Stimulated activated naive CD8-positive, alpha-beta T cell treated with anti-CD3 and anti-CD28 coated beads, Interleukin-15, amount 100 ng/mL, for 72 hours (primary cell): ENCODE results near the gene CERS5.
"Not testable (repeated sequence)": the region's sequence is repeated elsewhere in the genome, so short reads cannot be mapped to it uniquely, and the experiment has no call there.

ENCODE experiments used
- ATAC-seq: fragments of 150-1000 bp; cut with Tn5 transposase; 2 replicates; pipeline ENCODE4 v1.10.0; 2021; ENCODE audit warnings: mild to moderate bottlenecking, moderate library complexity
- DNase-seq, 2 donors: peaks; one replicate each; pipeline ENCODE4 v3.0.0; 2021 to 2022
- H3K27ac Mint-ChIP-seq, 2 donors: one replicate each; pipeline ENCODE4 v1.8.0; 2022; ENCODE audit warnings: mild to moderate bottlenecking in 2 of 2, mixed read lengths in 2 of 2, moderate library complexity in 2 of 2
- H3K27me3 Mint-ChIP-seq: one replicate; pipeline ENCODE4 v1.8.0; 2022; ENCODE audit warnings: mixed read lengths
- H3K4me1 Mint-ChIP-seq: one replicate; pipeline ENCODE4 v1.8.0; 2022; ENCODE audit warnings: mild to moderate bottlenecking, mixed read lengths
- H3K4me3 Mint-ChIP-seq, 2 donors: one replicate each; pipeline ENCODE4 v1.8.0; 2022; ENCODE audit warnings: mild to moderate bottlenecking in 2 of 2, mixed read lengths in 2 of 2, moderate library complexity in 1 of 2
- H3K9me3 Mint-ChIP-seq, 2 donors: one replicate each; pipeline ENCODE4 v1.8.0; 2022; ENCODE audit warnings: mixed read lengths in 2 of 2

Gene CERS5

DNA sequence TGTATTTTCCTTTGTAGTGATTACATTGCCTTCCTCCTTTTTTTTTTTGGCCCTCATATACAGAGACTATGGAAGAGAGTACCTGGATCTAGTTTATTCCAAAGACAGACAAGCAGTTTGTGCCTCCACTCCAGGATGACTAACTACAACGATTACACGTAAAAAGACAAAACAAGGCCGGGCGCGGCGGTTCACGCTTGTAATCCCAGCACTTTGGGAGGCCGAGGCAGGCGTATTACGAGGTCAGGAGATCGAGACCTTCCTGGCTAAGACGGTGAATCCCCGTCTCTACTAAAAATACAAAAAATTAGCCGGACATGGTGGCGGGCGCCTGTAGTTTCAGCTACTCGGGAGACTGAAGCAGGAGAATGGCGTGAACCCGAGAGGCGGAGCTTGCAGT is 2.2 kb downstream of the CERS5 start:
- Mint-ChIP-seq H3K9me3 (no peaks in the 10 kb centered on the region), H3K27me3 (no peaks in the 10 kb centered on the region), H3K4me3 (peak overlapping the region; percentile 44 to 95), H3K27ac (no peak overlapping the region), H3K4me1 (peaks cover 37% of the 10 kb centered on the region)
- no peak for DNase-seq
- no peak for ATAC-seq

DNA sequence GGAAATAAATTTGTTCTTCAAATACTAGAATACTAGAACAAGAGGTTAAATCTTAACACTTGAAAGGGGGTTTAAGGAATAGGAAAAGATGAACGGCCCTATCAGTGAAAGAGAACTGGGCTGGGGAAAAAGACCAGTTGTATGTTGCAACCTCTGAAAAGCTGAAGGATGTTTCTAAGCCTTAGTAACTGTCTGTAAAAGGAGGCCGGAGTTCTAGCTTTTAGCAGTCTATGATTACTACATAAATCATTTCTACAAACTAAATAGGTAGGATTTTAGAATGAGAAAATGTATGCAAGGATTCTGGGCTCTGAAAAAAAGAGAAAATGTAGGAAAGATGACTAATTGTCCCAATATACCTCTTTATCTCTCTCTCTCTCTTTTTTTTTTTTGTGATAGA is 4.9 kb downstream of the CERS5 start:
- Mint-ChIP-seq H3K4me3 (no peak overlapping the region), H3K27ac (no peak overlapping the region)

DNA sequence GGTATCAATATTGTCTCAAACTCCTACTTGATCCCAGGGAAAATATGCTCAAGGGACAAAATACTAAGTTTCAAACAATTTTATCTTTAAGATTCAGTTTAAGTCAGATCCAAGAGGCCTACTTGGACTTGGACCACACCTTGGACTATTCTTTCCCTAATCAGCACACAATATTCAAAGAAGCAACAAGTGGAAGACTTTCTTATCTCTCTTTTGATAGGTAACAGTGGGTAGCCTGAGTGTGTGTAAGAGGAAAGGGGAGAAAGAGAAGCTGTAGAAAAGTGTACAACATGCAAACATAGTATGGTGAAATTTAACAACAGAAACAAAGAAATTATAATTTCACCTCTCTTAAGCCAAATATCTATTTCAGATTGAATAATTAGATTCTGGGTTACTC is 6.5 kb downstream of the CERS5 start:
- DNase-seq: no peak
- Mint-ChIP-seq H3K9me3 (no peaks in the 10 kb centered on the region), H3K27me3 (no peaks in the 10 kb centered on the region), H3K4me1 (peaks cover 36% of the 10 kb centered on the region), H3K27ac (no peak overlapping the region), H3K4me3 (no peak overlapping the region)
- ATAC-seq: no peak

More for the DNA sequence above, 4.9 kb downstream of the CERS5 start:
- DNase-seq (no peak), ATAC-seq (no peak)
- H3K9me3 Mint-ChIP-seq: no peaks in the 10 kb centered on the region
- no peaks in the 10 kb centered on the region for H3K27me3 Mint-ChIP-seq
- peaks cover 36% of the 10 kb centered on the region for H3K4me1 Mint-ChIP-seq

DNA sequence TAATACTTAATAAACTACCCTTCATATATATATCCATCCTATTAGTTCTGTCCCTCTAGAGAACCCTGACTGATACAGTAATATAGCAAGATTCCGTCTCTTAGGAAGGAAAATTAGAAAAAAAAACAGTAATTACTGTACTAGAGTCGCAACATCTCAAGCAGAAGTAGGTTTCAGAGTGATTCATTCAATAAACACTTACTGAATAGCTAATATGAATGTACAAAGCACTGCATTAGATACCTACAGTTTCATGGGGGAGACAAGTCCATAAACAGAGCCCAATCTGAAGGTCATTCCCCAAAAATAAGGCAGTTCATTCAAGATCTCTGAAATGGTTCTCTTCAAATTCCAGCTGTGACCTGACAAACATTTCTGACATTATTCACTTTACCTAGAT is 9.9 kb downstream of the CERS5 start:
- DNase-seq (no peak), ATAC-seq (no peak)
- peaks cover 18% of the 10 kb centered on the region for H3K4me1 Mint-ChIP-seq
- H3K4me3 Mint-ChIP-seq: no peak overlapping the region
- H3K27me3 Mint-ChIP-seq: no peaks in the 10 kb centered on the region
- no peaks in the 10 kb centered on the region for H3K9me3 Mint-ChIP-seq
- no peak overlapping the region for H3K27ac Mint-ChIP-seq

DNA sequence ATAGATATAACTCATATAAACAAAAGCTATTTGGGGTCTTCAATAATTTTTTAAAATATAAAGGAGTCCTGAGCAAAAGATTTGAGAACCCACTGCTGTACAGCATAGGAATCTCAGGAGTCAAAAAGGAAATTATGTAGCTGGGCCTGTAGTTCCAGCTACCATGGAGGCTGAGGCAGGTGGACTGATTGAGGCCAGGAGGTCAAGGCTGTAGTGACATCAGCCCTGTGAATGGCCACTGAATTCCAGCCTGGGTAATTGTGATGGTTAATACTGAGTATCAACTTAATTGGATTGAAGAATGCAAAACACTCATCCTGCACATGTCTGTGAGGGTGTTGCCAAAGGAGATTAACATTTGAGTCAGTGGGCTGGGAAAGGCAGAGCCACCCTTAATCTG is 10.5 kb downstream of the CERS5 start:
- Mint-ChIP-seq H3K27ac (no peak overlapping the region), H3K9me3 (no peaks in the 10 kb centered on the region), H3K4me1 (peaks cover 23% of the 10 kb centered on the region), H3K27me3 (no peaks in the 10 kb centered on the region), H3K4me3 (no peak overlapping the region)
- DNase-seq (no peak), ATAC-seq (no peak)

DNA sequence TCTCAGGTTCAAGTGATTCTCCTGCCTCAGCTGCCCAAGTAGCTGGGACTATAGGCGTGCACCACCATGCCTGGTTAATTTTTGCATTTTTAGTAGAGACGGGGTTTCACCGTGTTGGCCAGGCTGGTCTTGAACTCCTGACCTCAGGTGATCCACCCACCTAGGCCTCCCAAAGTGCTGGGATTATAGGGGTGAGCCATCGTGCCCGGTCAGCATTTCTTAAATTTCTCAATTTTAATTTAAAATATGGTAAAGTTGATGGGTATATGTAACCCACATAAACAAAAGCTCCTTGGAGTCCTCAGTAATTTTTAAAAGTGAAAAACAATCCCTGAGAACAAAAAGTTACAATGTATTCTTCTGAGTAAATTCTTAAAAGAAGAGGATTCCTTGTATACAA is 12.2 kb downstream of the CERS5 start:
- ATAC-seq, H3K27ac Mint-ChIP-seq, H3K4me3 Mint-ChIP-seq, DNase-seq, H3K9me3 Mint-ChIP-seq, H3K27me3 Mint-ChIP-seq: not testable (repeated sequence)
- H3K4me1 Mint-ChIP-seq: peaks cover 38% of the 10 kb centered on the region

DNA sequence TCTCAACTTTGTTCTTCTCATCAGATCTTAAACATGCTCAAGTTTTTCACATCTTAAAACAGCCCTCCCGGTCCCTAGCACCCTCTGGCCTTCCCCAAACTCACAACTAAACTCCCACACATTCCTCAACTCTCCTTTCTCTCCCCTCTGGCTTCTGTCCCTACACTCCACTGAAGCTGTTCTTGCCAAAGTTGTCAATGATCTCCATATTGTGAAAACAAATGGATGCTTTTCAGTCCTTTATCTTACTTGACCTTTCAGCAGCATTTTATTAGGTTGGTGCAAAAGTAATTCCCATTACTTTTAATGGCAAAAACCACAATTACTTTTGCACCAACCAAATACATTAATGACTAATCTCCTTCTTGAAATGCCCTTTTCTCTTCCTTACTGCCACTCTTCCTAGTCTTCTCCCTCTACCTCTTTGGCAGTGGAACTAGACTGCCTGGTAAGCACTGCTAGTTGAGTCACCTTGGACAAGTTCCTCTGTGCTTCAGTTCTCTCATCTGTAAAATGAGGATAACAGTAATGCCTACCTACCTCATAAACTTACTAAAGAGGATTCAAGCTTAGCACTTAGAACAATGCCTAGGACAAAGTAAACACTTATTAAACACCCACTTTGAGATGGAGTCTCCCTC is 16.0 kb downstream of the CERS5 start:
- H3K4me3 Mint-ChIP-seq: no peak overlapping the region
- ATAC-seq: no peak
- H3K9me3 Mint-ChIP-seq: no peaks in the 10 kb centered on the region
- peaks cover 29% of the 10 kb centered on the region for H3K4me1 Mint-ChIP-seq
- DNase-seq: no peak
- no peaks in the 10 kb centered on the region for H3K27me3 Mint-ChIP-seq
- peak overlapping the region in 1 of 2 donors; percentile 0 for H3K27ac Mint-ChIP-seq

DNA sequence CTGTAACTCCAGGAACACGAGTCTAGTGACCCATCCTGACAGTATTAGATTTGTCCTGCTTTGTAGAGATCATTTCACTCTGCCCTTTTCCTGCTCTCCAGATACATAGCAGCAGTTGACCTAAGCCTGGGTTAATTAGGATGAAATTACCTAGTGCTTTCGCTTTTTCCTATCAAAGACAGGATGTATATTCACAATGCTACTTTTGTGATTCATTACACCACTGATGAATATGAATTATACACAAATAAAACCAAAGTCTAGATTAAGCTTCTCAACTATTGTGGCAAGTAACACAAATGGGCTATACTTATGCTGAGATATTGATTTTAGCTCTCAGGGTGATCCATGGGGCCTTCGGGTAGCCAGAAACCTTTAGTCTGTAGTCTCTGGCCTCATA is 17.9 kb downstream of the CERS5 start:
- no peaks in the 10 kb centered on the region for H3K9me3 Mint-ChIP-seq
- no peak overlapping the region for H3K4me3 Mint-ChIP-seq
- H3K4me1 Mint-ChIP-seq: peaks cover 29% of the 10 kb centered on the region
- ATAC-seq (peak; percentile 43), DNase-seq (no peak)
- peak overlapping the region in 1 of 2 donors; percentile 55 for H3K27ac Mint-ChIP-seq
- no peaks in the 10 kb centered on the region for H3K27me3 Mint-ChIP-seq

DNA sequence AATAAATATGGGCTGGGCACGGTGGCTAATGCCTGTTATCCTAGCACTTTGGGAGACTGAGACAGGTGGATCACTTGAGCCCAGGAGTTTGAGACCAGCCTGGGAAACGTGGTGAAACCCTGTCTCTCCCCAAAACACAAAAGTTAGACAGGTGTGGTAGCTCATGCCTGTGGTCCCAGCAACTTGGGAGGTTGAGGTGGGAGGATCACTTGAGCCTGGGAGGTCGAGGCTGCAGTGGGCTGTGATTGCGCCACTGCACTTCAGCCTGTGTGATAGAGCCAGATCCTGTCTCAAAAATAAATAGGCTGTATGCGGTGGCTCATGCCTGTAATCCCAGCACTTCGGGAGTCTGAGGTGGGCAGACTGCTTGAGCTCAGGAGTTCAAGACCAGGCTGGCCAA is 19.2 kb downstream of the CERS5 start:
- not testable (repeated sequence) for H3K4me3 Mint-ChIP-seq, H3K27me3 Mint-ChIP-seq, DNase-seq, H3K9me3 Mint-ChIP-seq, ATAC-seq, H3K27ac Mint-ChIP-seq
- peaks cover 29% of the 10 kb centered on the region for H3K4me1 Mint-ChIP-seq

DNA sequence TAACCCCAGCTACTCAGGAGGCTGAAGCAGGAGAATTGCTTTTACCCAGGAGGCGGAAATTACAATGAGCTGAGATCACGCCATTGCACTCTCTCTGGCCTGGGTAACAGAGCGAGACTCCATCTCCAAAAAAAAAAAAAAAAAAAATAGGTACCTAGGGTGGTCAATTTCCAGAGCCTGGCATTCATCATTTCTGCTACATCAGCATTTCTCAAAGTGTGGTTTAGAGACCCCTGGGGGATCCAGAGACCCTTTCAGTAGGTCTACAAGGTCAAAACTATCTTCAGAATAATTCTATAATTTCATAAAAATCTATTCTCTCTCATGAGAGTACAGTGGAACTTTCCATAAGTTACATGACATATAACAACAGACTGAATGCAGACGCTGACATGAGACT is 19.9 kb downstream of the CERS5 start:
- no peaks in the 10 kb centered on the region for H3K27me3 Mint-ChIP-seq
- H3K9me3 Mint-ChIP-seq: no peaks in the 10 kb centered on the region
- DNase-seq: no peak
- ATAC-seq: no peak
- H3K4me1 Mint-ChIP-seq: peaks cover 29% of the 10 kb centered on the region
- no peak overlapping the region for H3K27ac Mint-ChIP-seq
- H3K4me3 Mint-ChIP-seq: no peak overlapping the region

DNA sequence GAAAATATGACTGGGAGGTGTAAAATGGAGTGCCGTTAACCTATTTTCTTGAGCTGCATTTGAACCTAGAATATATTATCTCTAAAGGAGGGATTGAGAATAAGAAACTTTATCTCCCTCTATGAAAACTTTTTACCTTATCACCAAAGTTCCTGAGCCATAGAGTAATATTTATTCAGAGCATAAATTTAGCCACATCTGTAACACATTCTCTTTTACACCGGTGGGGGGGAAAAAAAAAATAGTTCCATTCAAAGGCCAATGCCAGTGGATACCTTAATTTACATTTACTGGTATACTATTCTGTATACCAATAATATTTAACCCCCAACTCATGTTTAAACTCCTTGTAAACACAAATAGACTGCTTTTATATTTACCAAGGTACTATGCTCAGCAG is 21.7 kb downstream of the CERS5 start:
- H3K27ac Mint-ChIP-seq: no peak overlapping the region
- ATAC-seq (no peak), DNase-seq (no peak)
- H3K9me3 Mint-ChIP-seq: no peaks in the 10 kb centered on the region
- no peaks in the 10 kb centered on the region for H3K27me3 Mint-ChIP-seq
- H3K4me3 Mint-ChIP-seq: no peak overlapping the region
- H3K4me1 Mint-ChIP-seq: peaks cover 14% of the 10 kb centered on the region

DNA sequence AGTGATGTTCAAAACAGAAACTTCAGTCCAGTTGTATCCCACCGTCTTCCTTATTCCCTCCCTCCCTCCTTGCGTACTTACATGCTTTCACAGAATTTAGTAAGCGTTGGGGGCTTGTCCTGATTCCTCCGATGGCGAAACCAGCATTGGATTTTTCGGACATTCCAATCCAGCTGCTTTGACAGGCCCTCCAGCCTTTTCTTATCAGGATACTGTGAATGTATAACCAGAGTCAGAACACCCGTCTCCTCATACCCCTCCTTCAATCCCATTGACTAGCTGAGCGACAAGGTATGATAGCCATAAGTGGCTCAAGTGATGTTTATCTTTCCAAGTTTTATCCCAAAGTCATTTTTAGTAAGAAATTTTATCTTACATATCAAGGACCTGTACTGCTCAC is 24.2 kb downstream of the CERS5 start:
- no peaks in the 10 kb centered on the region for H3K9me3 Mint-ChIP-seq
- no peaks in the 10 kb centered on the region for H3K27me3 Mint-ChIP-seq
- no peak overlapping the region for H3K27ac Mint-ChIP-seq
- H3K4me3 Mint-ChIP-seq: no peak overlapping the region
- ATAC-seq: no peak
- no peak for DNase-seq
- no peaks in the 10 kb centered on the region for H3K4me1 Mint-ChIP-seq

DNA sequence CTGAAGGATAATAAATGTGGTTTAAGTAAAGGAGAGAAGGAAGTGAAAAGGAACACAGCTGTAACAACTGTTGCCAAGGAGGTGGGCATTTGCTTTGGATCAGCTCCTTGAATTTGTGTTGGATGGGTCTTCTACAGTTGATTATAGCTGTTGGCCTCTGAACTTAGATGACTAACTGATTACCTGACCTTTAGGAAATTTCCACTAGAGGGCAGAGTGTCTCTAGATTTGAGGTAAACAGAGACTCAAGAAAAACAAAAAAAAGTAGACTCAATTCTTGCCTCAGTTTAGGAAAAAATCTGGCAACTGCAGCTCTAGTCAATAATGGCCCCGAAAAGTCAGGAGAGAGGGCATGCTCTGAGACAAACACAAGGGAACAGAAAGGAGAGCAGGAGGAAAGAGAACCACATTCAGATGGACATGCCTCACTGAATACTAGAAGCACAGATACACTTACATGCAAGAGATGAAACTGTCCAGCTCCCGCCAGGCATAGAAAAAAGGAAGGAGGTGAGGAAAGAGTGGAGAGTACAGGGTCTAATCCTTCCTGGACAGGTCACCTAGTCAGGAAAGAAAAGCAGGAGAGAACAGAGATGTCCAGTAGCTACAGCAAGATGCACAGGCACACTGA is 34.5 kb downstream of the CERS5 start:
- ATAC-seq: no peak

DNA sequence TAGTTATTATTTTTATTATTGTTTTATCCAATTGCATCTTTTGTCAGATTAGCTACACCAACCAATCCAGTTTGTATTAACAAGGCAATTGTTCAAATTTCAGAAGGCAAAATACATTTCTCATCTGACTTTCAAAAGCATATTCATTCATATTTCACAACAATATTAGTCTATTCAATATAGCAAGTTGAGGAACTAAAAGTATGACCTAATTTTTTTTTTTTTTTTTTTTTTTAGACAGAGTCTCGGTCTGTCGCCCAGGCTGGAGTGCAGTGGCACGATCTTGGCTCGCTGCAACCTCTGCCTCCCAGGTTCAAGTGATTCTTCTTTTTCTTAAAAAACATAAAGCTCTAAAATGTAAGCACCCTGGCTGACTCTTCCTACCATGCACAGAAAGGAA is 37.9 kb downstream of the CERS5 start:
- Mint-ChIP-seq H3K4me3 (no peak overlapping the region), H3K4me1 (peaks cover 31% of the 10 kb centered on the region), H3K9me3 (no peaks in the 10 kb centered on the region), H3K27ac (no peak overlapping the region), H3K27me3 (no peaks in the 10 kb centered on the region)
- DNase-seq (no peak), ATAC-seq (no peak)

More for the DNA sequence above, 34.5 kb downstream of the CERS5 start:
- no peaks in the 10 kb centered on the region for H3K9me3 Mint-ChIP-seq
- H3K4me1 Mint-ChIP-seq: peaks cover 11% of the 10 kb centered on the region
- H3K4me3 Mint-ChIP-seq: no peak overlapping the region
- peak overlapping the region in 1 of 2 donors; percentile 3 for H3K27ac Mint-ChIP-seq
- DNase-seq: no peak
- H3K27me3 Mint-ChIP-seq: no peaks in the 10 kb centered on the region

DNA sequence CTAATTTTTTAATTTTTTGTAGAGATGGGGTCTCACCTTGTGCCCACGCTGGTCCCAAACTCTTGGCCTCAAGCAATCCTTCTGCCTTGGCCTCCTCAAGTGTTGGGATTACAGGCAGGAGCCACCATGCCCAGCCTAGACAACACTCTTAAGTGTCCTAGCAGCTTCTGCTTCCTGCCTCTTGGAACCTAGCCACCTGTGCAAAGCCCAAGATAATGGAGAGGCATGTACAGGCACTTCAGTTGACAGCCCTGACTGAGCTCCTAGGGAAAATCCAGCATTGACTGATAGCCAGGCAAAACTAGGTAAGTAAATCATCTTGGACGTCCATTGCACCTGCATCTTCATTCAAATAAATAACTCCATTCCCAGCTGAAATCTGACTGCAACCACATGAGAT is 39.6 kb downstream of the CERS5 start:
- H3K9me3 Mint-ChIP-seq: no peaks in the 10 kb centered on the region
- H3K4me1 Mint-ChIP-seq: peaks cover 30% of the 10 kb centered on the region
- H3K27me3 Mint-ChIP-seq: no peaks in the 10 kb centered on the region
- H3K27ac Mint-ChIP-seq: no peak overlapping the region
- no peak for ATAC-seq
- DNase-seq: no peak
- H3K4me3 Mint-ChIP-seq: no peak overlapping the region

DNA sequence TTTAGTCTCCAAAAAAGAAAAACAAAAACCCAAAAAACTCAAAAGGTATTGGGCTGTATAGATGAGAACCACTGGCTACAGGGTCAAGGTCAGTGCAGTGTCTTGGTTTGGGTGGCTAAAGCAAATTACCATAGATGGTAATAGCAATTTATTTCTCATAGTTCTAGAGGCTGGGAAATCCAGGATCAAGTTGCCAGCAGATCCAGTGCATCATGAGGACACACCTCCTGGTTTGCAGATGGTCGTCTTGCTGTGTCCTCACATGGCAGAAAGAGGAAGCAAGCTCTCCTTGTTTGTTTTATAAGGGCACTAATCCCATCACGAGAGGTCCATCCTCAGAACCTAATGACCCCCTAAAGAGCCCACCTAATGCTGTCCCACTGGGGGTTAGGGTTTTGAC is 44.0 kb downstream of the CERS5 start:
- H3K27ac Mint-ChIP-seq: no peak overlapping the region
- H3K9me3 Mint-ChIP-seq: no peaks in the 10 kb centered on the region
- ATAC-seq (no peak), DNase-seq (no peak)
- H3K4me1 Mint-ChIP-seq: peaks cover 28% of the 10 kb centered on the region
- H3K27me3 Mint-ChIP-seq: no peaks in the 10 kb centered on the region
- no peak overlapping the region for H3K4me3 Mint-ChIP-seq

DNA sequence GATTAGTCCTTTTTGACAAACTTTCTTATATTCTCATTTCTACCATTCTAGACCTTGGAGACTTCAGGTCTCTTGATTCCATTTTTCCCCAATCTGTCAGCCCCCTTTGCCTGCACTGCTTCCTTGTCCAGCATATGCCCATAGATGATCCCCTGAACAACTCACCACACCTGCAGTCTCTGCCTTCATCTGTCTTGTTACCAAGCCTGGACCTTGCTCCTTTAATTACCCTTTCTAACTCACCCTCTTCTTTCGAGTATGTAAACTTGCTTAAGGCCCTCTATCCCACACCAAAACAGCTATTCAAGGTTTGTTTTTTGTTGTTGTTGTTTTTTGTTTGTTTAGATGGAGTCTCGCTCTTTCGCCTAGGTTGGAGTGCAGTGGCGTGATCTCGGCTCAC is 45.5 kb downstream of the CERS5 start:
- H3K9me3 Mint-ChIP-seq: no peaks in the 10 kb centered on the region
- H3K4me3 Mint-ChIP-seq: no peak overlapping the region
- ATAC-seq: no peak
- peaks cover 29% of the 10 kb centered on the region for H3K4me1 Mint-ChIP-seq
- DNase-seq: no peak
- H3K27me3 Mint-ChIP-seq: no peaks in the 10 kb centered on the region
- H3K27ac Mint-ChIP-seq: peak overlapping the region in 1 of 2 donors; percentile 41
